Activated CD8-positive, alpha-beta memory T cell treated with anti-CD3 and anti-CD28 coated beads for 4 hours (primary cell): ENCODE measurements around the gene MTHFD1.
A peak's percentile ranks its signal among the peaks of the same experiment; 100 is the strongest.

Experiments
- DNase-seq, 2 donors: peaks; one replicate each; pipeline ENCODE4 v3.0.0-alpha.2; 2020; ENCODE audit warnings: low read depth in 2 of 2

Gene MTHFD1

DNA sequence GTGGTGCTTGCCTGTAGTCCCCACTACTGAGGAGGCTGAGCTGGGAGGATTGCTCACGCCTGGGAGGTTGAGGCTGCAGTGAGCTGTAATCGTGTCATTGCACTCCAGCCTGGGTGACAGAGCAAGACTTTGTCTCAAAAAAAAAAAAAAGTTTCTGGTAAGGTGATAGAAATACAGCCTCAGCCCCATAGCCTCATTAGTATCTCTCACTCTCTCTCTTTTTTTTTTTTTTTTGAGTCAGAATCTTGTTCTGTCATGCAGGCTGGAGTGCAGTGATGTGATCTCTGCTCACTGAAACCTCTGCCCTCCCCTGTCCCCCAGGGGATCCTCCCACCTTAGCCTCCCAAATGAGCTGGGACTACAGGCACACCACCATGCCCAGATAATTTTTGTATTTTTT lies 19.2 kb downstream of the MTHFD1 start:
- no peak for DNase-seq

- no peak for DNase-seq
These were observed 21.2 kb downstream of the MTHFD1 start for GRCh38 chr14:64409126-64409920.

DNA sequence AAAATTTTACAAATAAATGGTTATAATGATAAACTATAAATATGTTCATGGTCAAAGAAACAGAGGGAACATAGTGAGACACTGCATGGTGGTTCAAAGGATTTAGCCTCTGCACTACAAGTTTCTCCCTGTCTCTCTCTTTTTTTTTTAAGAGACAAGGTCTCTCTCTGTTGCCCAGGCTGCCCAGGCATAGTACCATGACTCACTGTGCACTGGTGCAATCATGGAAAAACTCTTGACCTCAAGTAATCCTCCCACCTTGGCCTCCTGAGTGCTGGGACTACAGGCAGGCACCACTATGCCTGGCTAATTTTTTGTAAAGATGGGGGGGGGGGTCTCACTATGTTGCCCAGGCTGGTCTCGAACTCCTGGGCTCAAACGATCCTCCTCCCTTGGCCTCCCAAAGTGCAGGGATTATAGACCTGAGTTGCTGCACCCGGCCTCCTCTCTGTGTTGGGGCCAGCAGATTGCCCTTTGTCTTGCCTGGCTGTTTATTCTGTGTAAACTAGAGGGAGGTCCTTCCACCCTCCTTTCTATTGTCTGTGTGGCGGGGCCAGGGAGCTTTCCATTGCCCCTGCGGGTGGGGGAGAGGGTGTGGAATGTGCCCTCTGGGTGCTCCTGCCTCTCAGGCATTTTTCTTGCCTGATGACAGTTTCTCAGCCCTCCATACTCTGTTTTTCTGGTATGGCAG lies 22.1 kb downstream of the MTHFD1 start:
- DNase-seq, result no peak

GRCh38 chr14:64411001-64411400 lies 22.8 kb downstream of the MTHFD1 start:
- no peak for DNase-seq

GRCh38 chr14:64412237-64412636 lies 24.1 kb downstream of the MTHFD1 start:
- DNase-seq, result no peak

- no peak for DNase-seq
These were observed 28.3 kb downstream of the MTHFD1 start for GRCh38 chr14:64416348-64416932.

DNA sequence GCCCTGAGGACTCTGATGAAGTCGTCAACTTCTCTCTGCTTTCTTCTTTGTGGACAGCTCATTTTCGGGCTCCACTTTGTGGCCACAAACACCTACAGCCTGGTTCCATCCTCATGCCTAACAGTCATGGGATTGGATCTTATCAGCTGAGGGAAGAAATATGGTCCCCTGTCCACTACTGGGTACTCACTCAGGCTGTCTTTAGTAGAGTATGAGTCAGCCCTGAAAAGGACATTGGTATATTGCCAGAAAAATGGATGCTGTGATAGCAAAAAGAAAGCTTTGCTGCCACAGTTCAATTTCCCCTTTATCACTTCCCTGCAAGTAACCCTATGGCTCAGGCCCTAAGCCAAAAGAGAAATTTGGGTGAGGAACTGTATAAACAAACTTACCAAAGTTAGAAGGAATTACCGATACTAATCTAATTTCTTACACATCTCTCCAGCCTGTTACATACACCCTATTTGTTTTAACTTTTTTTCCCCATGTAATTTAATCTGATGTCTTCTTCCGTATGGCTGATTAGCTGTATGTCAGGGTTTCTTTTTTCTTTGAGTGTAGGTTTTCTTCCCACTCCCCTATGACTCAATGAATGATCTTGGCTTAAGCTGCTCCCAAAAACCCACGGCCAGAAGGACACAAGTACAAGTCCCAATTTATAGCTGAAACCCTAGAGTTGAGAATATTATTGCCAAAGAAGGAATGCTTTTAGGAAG lies 29.1 kb downstream of the MTHFD1 start:
- no peak for DNase-seq

GRCh38 chr14:64417771-64418125 lies 29.6 kb downstream of the MTHFD1 start:
- no peak for DNase-seq

GRCh38 chr14:64419003-64419402 lies 30.9 kb downstream of the MTHFD1 start:
- no peak for DNase-seq

- no peak for DNase-seq
These were observed 33.0 kb downstream of the MTHFD1 start for GRCh38 chr14:64421166-64421565.

DNA sequence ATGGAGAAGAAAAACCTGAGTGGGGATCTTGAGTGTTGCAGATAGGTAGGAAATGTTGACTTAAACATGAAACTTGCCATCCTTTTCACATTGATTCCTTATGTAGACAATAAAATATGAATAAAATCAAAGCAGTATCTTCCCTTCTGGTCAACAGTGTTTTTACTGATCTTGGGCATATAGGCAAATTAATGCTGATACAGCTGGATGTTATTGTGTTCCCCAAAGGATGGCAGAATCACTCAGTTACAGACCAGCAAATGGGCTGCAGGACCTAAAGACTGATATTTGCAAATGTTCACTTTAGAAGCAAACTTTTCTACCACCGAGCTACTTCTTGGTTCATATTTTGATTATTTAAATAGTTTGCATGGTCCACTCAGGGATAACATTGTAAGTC lies 33.9 kb downstream of the MTHFD1 start:
- no peak for DNase-seq

DNA sequence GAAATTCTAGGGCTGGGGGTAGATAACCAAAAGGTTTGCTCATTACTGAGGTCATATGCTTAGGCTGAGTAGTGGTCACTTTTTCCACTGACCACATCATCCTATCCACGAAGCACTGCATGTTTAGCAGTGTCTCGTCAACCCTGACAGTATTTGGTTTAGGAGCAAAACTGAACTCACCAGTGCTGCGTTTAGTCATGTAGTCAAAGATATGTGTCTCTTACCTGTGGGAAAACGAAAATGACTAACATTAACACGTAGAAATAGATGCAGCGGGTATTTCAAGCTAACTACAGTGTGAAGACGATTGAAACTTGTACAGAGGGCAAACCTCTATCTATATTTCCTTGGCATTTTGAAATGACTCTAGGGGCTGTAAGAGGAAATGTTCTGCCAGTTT lies 34.6 kb downstream of the MTHFD1 start:
- DNase-seq, result no peak

GRCh38 chr14:64423987-64424386 lies 35.8 kb downstream of the MTHFD1 start:
- DNase-seq, result no peak

DNA sequence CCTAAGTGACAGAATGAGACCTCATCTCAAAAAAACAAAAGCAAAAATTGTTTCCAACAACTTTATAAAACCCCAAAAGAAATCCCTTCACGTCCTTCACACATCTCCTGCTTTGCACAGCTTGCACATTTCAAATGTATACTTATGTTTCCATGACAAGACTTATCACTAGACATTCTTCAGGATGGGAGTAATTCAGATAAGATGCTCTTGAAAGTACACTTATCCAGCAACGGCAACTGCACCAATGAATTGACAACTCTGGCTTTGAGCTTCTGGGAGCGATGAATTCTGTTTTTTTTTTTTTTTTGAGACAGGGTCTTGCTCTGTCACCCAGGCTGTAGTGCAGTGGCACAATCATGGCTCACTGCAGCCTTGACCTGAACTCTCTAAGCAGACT lies 46.4 kb downstream of the MTHFD1 start:
- DNase-seq, result no peak

DNA sequence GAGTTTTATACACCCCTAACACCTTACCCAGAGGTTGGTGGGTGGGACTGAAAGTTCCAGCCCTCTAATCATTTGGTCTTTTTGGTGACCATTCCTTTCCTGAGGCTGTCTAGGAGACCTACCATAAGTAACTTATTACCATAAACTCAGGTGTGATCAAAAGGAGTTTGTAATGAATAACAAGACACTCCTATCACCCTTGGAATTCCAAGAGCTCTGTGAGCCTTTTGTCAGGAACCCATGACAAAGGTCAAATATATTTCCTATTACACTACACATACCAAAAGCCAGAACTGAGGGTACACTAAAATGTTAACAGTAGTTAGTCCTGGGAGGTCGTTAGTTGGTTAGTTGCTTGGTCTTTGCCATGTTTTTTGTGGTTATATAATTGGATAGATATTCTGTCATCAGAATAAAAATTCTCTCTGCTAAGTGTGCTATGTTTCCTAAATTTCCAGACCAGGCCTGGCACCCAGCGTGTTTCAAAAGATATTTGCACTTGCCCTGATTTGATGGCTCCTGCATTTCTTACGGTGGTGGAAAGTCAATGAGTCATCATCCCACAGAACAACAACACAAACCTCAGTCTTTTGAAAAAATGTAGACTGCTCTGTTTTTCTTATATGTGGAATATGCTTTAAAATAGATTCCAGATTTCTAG lies 50.2 kb downstream of the MTHFD1 start:
- DNase-seq, result no peak

DNA sequence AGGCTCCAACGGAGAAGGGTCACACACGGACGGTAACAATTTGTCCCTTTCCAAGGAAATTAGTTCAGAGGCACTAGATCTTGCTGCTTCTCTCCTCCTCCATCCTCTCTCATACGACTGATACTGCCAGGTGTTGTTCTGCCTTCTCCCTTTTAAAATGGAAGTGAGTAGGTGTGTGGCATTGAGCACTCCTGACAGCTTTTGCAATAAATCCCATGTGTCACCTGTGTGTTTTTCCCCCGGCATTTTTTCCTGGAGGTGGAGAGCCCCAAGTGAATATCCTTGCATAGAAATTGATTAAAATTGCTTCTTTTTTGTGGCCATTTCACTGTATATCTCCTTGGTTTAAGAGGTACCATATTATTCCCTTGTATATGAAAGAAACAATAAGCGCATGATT lies 51.0 kb downstream of the MTHFD1 start:
- DNase-seq, result no peak

- DNase-seq, result no peak
These were observed 52.3 kb downstream of the MTHFD1 start for GRCh38 chr14:64440494-64440893.

DNA sequence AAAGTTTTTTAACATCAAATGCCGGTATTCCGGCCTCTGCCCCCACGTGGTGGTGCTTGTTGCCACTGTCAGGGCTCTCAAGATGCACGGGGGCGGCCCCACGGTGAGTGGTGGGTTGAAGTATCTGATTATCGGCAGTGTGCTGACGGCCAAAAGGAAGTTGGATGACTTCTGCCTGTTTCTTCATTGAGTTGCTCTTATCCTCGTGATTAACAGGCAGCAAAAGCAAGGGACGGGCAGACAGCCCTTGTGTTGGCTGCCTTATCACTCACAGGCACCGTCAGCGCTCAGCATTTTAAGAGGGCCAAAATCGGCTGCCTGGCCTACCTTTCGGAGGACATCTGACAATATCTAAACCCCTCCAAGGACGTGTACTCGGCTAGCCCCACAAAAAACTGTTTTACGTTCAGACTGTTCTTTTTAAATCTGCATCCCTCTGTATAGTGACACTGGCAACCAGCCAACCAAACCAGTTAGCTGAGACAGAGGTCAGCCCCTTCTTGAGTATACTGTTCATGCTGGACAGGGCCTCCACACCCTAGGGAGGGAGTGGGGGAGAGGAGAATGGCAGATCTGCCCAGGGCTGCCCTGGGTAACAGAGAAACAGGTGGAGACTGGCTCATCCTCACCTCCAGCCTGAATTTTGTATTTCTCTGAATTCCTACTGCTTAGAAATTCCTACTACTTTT lies 54.3 kb downstream of the MTHFD1 start:
- no peak for DNase-seq

GRCh38 chr14:64444140-64444539 lies 56.0 kb downstream of the MTHFD1 start:
- no peak for DNase-seq

GRCh38 chr14:64444984-64445845 lies 57.1 kb downstream of the MTHFD1 start:
- peak in 1 of 2 donors; percentile 19 for DNase-seq
